ENCODE results near the gene MTA2. TPM values are rescaled to one million over a fixed set of nuclear protein-coding genes. Genes with fewer than 3 reads are reported as not detected.
"Not testable (repeated sequence)": the region's sequence is repeated elsewhere in the genome, so short reads cannot be mapped to it uniquely, and the experiment has no call there.

MTA2 gene
- total RNA-seq, 1 donor from 2014 or later, result 33.1 TPM

DNA sequence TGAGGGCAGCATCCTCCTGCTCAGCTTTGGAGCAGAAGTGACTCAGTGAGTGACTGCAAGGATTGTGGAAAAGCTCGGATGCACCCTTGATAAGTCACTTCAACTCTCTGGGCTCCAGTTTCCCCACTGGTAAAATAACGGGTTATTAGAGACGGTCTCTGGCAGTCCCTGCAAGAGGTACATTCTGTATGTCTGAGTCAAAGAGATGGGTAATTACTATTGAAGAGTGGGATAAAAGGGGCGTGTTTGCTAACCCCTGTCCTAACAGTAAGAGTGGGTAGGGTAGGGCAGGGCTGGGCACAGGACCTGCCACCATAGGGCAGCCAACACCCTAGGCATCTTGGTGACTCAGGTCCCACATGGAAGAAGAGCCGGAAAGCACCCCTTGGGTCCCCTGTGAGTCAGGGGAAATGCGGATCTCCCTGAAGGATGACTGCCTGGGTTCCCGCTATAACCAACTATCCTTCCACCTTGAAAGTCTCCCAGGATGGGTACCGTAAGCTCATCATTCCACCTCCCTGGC, 47.8 kb downstream of the MTA2 start:
- intact Hi-C loops (cut with micrococcal nuclease), result no loop called here
- no peak for DNase-seq

GRCh38 chr11:62553080-62553838, 48.4 kb downstream of the MTA2 start:
- ATAC-seq (peak; percentile 80), DNase-seq (peak; percentile 86)
- intact Hi-C loops (cut with micrococcal nuclease), result no loop called here

More for the DNA sequence above, 47.8 kb downstream of the MTA2 start:
- ATAC-seq, result no peak

DNA sequence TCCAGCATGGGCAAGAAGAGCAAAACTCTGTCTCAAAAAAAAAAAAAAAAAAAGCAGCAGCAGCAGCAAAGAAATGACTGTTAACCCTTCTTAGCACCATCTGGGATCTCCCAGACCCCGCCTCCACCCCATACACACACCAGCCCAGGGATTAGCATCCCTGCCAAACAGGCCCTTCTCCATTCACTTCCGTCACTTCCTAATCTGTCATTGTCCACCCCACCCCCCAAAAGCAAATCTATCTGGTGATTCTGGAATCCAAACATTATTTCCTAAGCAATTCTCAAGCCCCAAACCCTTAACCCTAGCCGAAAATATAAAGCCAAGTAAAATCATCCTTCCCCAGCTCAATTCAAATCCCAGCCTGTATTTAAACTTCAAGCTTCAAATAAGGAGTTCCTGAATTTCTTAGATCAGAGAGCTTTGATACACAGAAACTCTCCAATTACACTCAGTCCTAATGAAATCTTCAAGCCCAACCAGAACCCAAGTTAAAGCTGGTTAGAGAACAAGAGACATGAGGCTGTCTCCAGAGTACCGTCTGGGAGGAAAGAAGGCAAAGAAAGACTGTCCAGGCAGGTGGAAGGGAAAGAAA, 49.1 kb downstream of the MTA2 start:
- no peak for DNase-seq
- ATAC-seq, result no peak
- intact Hi-C loops (cut with micrococcal nuclease), result no loop called here

- DNase-seq; ATAC-seq; intact Hi-C loops (cut with micrococcal nuclease): not testable (repeated sequence)
Measured at GRCh38 chr11:62550478-62550877, 51.2 kb downstream of the MTA2 start.

DNA sequence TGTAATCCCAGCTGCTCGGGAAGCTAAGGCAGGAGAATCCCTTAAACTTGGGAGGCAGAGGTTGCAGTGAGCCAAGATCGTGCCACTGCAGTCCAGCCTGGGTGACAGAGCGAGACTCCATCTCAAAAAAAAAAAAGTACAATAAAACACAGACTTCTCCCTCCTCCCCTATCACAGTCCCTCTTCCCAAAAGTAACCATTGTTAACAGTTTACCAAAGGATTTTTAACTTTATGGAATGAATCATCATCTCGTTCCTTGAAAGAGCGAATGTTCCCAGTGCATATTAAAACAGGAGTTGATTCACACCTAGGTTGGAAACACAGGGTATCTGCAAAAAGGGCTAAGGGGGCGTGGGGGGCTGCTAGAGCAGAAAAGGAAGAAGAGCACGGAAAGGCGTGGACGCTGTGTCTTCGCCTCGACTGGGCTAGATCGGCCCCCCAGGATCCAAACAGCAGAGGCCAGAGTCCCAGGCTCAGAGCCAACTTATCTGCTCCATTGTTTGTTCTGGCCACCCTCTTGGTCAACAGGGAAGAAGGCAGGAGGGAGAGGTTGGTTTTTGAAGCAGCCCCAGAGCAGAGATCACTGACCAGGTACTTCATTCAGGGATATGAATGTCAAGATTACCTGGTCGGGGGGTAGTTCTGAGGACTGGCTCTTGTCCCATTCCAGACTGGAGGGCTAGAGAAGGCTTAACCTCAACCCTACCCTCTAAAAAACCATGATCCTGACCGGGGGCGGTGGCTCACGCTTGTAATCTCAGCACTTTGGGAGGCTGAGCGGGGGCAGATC, 52.9 kb downstream of the MTA2 start:
- no peak for DNase-seq
- no peak for ATAC-seq
- intact Hi-C loops (cut with micrococcal nuclease), result loop anchor here (10.0 kb wide), 2 partner anchors 114 to 154 kb away; no protein-coding TSS in a partner anchor

DNA sequence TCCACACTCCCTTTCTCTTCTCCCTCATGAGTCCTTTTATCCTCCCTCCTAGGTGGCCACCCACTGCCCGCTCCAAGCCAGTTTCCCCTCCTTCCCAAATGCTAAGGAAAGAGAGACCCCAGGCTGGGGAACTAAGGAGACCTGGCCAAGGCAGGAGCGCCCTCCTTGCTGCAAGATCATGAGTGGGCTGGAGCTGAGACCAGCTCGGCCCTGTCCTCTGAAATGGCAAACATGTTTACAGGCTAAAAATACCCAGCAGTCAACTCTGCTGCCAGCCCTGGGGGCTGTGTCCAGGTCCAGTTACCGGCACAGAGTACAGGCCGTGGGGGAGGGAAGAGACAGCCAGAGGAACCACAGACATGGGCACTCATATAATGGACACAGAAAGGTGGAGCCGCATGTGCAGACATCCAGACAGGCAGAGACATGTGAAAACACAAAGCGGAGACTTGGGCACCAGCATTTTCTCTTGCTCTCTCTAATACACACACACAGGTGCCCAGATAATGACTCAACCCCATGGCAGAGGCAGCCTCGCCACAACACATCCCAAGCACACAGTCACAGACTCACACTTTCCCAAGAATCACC, 53.9 kb downstream of the MTA2 start:
- ATAC-seq, result peak; percentile 39
- intact Hi-C loops (cut with micrococcal nuclease), result loop anchor here (10.0 kb wide), 2 partner anchors 113 to 153 kb away; no protein-coding TSS in a partner anchor
- peak; percentile 81 for DNase-seq

DNA sequence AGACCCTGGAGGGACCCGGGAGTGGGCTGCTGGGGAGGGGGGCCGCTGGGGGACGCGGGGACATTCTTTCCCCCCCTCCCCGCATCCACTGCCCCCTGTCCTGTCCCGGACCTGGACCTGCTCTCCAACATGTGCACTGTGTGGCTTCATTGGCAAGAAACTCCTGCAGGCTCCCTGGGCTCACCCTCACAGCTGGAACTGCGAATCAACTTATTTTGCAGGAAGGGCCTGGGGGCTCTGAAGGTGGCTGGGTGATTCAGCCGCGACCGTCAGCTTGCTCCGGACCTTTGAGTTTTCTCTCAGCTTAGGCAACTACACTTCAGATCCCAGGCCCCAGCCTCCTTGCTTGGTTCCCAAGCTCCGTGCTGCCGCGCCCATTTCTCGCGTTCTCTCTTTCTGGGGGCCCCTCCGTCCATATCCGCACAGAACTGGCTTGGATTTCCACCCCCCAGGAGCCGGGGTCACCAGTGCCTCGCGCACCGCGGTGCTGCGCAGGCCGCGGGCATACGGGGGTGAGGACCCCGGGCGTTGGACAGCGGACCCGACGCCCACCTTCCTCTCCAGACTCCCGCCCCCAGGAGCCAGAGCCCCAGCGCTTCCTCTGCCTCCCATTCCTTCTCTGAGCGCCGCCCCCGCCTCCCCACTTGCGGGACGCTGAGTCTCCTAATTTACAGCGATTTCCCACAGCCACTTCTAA, 54.6 kb downstream of the MTA2 start:
- ATAC-seq, result no peak
- DNase-seq, result peak; percentile 51
- intact Hi-C loops (cut with micrococcal nuclease), result loop anchor here (10.0 kb wide), 2 partner anchors 112 to 152 kb away; no protein-coding TSS in a partner anchor

GRCh38 chr11:62546244-62546928, 55.3 kb downstream of the MTA2 start, which contains the start of gene AHNAK:
TSS of gene AHNAK (minus strand) at chr11:62546806. CDS start at chr11:62536098, 10,708 bp downstream.
- peak; percentile 75 for ATAC-seq
- intact Hi-C loops (cut with micrococcal nuclease), result loop anchor here (10.0 kb wide), 2 partner anchors 112 to 152 kb away; no protein-coding TSS in a partner anchor
- DNase-seq, result peak; percentile 94

GRCh38 chr11:62545437-62546243, 56.0 kb downstream of the MTA2 start:
- peak; percentile 66 for ATAC-seq
- intact Hi-C loops (cut with micrococcal nuclease), result loop anchor here (10.0 kb wide), 2 partner anchors 111 to 151 kb away; no protein-coding TSS in a partner anchor
- DNase-seq, result peak; percentile 97

- DNase-seq (peak; percentile 59), ATAC-seq (no peak)
- intact Hi-C loops (cut with micrococcal nuclease), result loop anchor here (5.0 to 10.0 kb wide), 3 partner anchors 38 to 150 kb away; no protein-coding TSS in a partner anchor
Measured at GRCh38 chr11:62544581-62545436, 56.9 kb downstream of the MTA2 start.

DNA sequence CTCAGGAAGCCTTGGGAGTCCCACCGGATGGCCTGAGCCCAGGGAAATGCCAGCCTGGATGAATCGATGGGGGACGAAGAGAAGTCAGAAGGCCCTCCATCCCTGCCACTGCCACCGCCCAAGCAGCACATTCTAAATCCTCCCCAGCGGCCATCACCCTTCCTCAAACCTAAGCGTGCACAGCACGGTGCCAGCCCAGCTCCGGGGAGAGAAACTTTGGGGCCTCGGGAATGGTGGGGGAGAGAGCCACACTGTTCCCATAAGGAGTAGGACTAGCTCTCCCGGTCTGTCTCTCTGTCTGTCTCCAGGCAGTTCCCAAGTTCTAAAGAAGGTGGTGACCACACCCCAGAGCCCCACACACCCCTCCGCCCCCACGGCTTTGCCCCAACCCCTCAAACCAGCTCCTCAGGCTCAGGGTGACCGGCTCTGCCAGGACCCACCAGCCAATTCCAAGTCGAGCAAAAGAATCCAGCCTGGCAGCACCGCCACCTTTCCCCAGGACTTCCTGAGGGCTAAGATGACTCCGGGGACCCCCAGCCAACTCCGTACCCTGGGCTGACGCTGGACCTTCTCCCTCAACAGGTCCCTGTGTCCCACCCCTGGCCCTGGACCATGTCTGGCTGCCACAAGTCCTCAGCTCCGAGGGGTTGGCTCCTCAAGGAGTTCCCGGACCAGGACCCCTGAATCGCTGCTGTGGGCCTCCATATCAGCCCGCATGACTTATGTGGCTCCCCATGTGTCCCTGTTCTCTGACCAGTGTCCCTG, 57.8 kb downstream of the MTA2 start:
- ATAC-seq (no peak), DNase-seq (peak; percentile 48)
- intact Hi-C loops (cut with micrococcal nuclease), result loop anchor here (5.0 to 10.0 kb wide), 3 partner anchors 37 to 149 kb away; no protein-coding TSS in a partner anchor

All from left ventricle myocardium superior (tissue), 1 donor.